B cell (primary cell): ENCODE results near the gene EXT2.

Source experiments
- EZH2 ChIP-seq: IDR thresholded peaks from 2 replicates; pipeline ENCODE4 v1.6.1; 2012; ENCODE audit warnings: borderline replicate concordance, low read depth, mild to moderate bottlenecking, moderate library complexity, low read length; ENCODE audit not compliant: insufficient read depth, poor library complexity, severe bottlenecking
- TF ChIP-seq, protein P1 (sequence below): fragments of 200-600 bp; IDR thresholded peaks from one replicate; pipeline ENCODE4 v1.8.0; 2022; ENCODE audit warnings: antibody characterized with exemption, mild to moderate bottlenecking

DNA sequence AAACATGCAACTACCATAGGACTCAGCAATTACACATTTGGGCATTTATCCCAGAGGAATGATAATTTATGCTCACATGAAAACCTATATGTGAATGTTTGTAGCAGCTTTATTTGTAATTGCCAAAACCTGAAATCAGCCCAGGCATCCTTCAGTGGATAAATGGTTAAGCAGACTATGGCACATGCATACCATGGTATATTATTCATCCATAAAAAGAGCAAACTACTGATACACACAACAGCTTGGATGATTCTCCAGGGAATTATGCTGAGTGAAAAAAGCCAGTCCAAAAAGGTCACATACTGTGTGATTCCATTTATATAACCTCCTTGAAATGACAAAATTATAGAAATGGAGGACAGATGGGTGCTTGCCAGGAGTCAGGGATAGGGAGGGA lies 127.8 kb downstream of the EXT2 start:
- TF ChIP-seq, protein P1, sequence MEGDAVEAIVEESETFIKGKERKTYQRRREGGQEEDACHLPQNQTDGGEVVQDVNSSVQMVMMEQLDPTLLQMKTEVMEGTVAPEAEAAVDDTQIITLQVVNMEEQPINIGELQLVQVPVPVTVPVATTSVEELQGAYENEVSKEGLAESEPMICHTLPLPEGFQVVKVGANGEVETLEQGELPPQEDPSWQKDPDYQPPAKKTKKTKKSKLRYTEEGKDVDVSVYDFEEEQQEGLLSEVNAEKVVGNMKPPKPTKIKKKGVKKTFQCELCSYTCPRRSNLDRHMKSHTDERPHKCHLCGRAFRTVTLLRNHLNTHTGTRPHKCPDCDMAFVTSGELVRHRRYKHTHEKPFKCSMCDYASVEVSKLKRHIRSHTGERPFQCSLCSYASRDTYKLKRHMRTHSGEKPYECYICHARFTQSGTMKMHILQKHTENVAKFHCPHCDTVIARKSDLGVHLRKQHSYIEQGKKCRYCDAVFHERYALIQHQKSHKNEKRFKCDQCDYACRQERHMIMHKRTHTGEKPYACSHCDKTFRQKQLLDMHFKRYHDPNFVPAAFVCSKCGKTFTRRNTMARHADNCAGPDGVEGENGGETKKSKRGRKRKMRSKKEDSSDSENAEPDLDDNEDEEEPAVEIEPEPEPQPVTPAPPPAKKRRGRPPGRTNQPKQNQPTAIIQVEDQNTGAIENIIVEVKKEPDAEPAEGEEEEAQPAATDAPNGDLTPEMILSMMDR = no peak
- TF ChIP-seq EZH2 = no peak
